Mucosa of rectum (tissue), 2 donors: Measurements from ENCODE around the gene SPDYE17.
"Not testable (repeated sequence)": the region's sequence is repeated elsewhere in the genome, so short reads cannot be mapped to it uniquely, and the experiment has no call there.

Experiments
- H3K27ac ChIP-seq, 2 donors: one replicate each; pipeline ENCODE4 v1.7.0; 2013; ENCODE audit warnings: inconsistent platforms in 2 of 2, low read depth in 2 of 2, low read length in 2 of 2
- H3K27me3 ChIP-seq, 2 donors: one replicate each; pipeline ENCODE4 v1.7.0; 2013; ENCODE audit warnings: low read length in 2 of 2; ENCODE audit not compliant: control insufficient read depth in 2 of 2, insufficient read depth in 2 of 2
- H3K36me3 ChIP-seq, 2 donors: one replicate each; pipeline ENCODE4 v1.7.0; 2013; ENCODE audit warnings: low read length in 2 of 2; ENCODE audit not compliant: control insufficient read depth in 2 of 2, insufficient read depth in 2 of 2
- H3K4me1 ChIP-seq, 2 donors: one replicate each; pipeline ENCODE4 v1.7.0; 2013; ENCODE audit warnings: low read length in 2 of 2, mild to moderate bottlenecking in 1 of 2; ENCODE audit not compliant: control insufficient read depth in 2 of 2, insufficient read depth in 2 of 2
- H3K4me3 ChIP-seq, 2 donors: one replicate each; pipeline ENCODE4 v1.7.0; 2013; ENCODE audit warnings: low read length in 2 of 2
- H3K9ac ChIP-seq, 2 donors: one replicate each; pipeline ENCODE4 v1.7.0; 2013; ENCODE audit warnings: low read length in 2 of 2, low read depth in 1 of 2, mild to moderate bottlenecking in 1 of 2
- H3K9me3 ChIP-seq, 2 donors: one replicate each; pipeline ENCODE4 v1.7.0; 2013; ENCODE audit warnings: low read length in 2 of 2; ENCODE audit not compliant: control insufficient read depth in 2 of 2
- donor health status: healthy.
- donor health status: Normal muscosa, but diverticular disease.

SPDYE17 gene

GRCh38 chr7:77032261-77032660 lies at the start of gene SPDYE17:
Gene SPDYE17, minus strand, starts transcription at chr7:77032361. Its CDS starts 1,791 bp downstream, at chr7:77030570.
- not testable (repeated sequence) for H3K27ac ChIP-seq, H3K4me1 ChIP-seq, H3K36me3 ChIP-seq, H3K27me3 ChIP-seq, H3K4me3 ChIP-seq, H3K9ac ChIP-seq, H3K9me3 ChIP-seq

- not testable (repeated sequence) for H3K9me3 ChIP-seq, H3K4me3 ChIP-seq, H3K9ac ChIP-seq, H3K4me1 ChIP-seq, H3K27ac ChIP-seq, H3K27me3 ChIP-seq, H3K36me3 ChIP-seq
These were observed 48.1 kb upstream of the SPDYE17 start for GRCh38 chr7:77080236-77080635.

- H3K9ac ChIP-seq, H3K9me3 ChIP-seq, H3K4me1 ChIP-seq, H3K27ac ChIP-seq, H3K27me3 ChIP-seq, H3K4me3 ChIP-seq, H3K36me3 ChIP-seq: not testable (repeated sequence)
These were observed 47.5 kb upstream of the SPDYE17 start for GRCh38 chr7:77079624-77080023.

GRCh38 chr7:77079112-77079511 lies 47.0 kb upstream of the SPDYE17 start:
- not testable (repeated sequence) for H3K9me3 ChIP-seq, H3K4me1 ChIP-seq, H3K36me3 ChIP-seq, H3K4me3 ChIP-seq, H3K27me3 ChIP-seq, H3K27ac ChIP-seq, H3K9ac ChIP-seq

DNA sequence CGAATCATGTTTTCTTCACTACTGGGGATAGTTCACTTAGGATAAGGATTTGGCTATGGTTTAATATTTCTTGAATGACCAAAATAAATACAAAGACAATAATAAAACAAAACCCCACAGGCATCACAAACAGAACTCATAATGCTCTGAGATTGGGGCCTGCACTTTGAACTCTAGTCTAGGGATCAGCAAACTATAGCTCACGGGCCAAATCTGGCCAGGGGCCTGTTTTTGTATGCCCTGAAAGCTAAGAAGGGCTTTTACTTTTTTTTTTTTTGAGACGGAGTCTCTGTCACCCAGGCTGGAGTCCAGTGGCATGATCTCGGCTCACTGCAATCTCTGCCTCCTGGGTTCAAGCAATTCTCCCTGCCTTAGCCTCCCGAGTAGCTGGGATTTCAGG lies 44.9 kb upstream of the SPDYE17 start:
- H3K4me3 ChIP-seq, H3K9me3 ChIP-seq, H3K4me1 ChIP-seq, H3K9ac ChIP-seq, H3K27me3 ChIP-seq, H3K27ac ChIP-seq, H3K36me3 ChIP-seq: not testable (repeated sequence)

DNA sequence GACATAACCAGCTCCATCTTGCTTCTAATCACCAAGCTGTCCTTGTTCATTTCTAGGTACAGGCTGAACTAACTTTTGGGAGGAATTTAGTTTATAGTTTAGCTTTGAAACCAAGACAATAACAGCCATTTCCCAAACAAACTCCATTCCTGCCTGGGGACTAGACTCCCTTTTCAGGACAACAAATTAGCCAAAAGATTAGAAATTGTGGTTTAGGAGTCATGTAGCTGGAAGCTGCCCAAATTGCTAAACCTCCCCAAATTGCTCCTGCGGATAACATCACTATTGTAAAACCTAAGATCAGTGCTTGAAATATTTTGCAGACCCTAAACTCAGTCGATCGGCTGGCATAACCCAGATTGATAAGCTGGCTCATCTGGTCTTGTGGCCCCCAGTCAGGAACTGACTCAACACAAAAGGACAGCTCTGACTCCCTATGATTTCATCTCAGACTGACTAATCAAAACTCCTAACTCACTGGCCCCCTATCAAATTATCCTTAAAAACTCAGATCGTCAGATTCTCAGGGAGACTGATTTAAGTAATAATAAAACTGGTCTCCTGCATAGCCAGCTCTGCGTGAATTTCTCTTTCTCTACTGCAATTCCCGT lies 42.7 kb upstream of the SPDYE17 start:
- not testable (repeated sequence) for H3K36me3 ChIP-seq, H3K27me3 ChIP-seq, H3K4me1 ChIP-seq, H3K27ac ChIP-seq, H3K4me3 ChIP-seq, H3K9me3 ChIP-seq, H3K9ac ChIP-seq

GRCh38 chr7:77071108-77071507 lies 38.9 kb upstream of the SPDYE17 start:
- H3K36me3 ChIP-seq, H3K9me3 ChIP-seq, H3K9ac ChIP-seq, H3K4me3 ChIP-seq, H3K27me3 ChIP-seq, H3K27ac ChIP-seq, H3K4me1 ChIP-seq: not testable (repeated sequence)

DNA sequence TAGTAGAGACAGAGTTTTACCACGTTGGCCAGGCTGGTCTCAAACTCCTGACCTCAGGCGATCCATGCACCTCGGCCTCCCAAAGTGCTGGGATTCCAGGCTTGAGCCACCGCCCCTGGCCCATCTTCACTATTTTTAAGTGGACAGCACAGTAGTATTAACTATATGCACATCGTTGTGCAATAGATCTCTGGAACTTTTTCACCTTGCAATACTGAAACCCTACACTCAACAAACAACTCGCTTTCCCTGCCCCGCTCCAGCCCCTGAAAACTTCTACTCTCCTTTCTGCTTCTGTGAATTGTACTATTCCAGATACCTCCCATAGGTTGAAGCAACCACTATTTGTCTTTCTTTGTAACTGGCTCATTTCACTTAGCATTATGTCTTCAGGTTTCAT lies 33.7 kb upstream of the SPDYE17 start:
- H3K9me3 ChIP-seq, H3K9ac ChIP-seq, H3K4me3 ChIP-seq, H3K36me3 ChIP-seq, H3K4me1 ChIP-seq, H3K27ac ChIP-seq, H3K27me3 ChIP-seq: not testable (repeated sequence)

DNA sequence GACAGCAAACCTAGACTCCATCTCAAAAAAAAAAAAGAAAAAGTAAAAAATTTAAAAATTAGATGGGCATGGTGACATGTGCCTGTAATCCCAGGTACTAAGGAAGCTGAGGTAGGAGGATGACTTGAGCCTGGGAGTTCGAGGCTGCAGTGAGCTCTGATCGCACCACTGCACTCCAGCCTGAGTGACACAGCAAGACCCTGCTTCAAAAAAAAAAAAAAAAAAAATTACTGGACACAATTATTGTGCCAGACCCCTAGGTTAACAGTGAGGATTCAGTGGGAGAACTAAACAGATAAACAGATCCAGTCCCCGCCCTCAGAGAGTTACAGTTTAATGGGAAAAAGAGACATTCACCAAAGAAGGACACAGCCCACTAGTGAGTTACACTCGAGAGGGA lies 31.6 kb upstream of the SPDYE17 start:
- H3K27ac ChIP-seq, H3K9ac ChIP-seq, H3K4me1 ChIP-seq, H3K27me3 ChIP-seq, H3K4me3 ChIP-seq, H3K36me3 ChIP-seq, H3K9me3 ChIP-seq: not testable (repeated sequence)

- H3K4me3 ChIP-seq, H3K36me3 ChIP-seq, H3K27me3 ChIP-seq, H3K9me3 ChIP-seq, H3K4me1 ChIP-seq, H3K27ac ChIP-seq, H3K9ac ChIP-seq: not testable (repeated sequence)
These were observed 30.4 kb upstream of the SPDYE17 start, which contains the start of gene SPDYE18 for GRCh38 chr7:77062557-77062956. Gene SPDYE18, minus strand, starts transcription at chr7:77062558. Its CDS starts 2,046 bp downstream, at chr7:77060512.

- not testable (repeated sequence) for H3K9me3 ChIP-seq, H3K27me3 ChIP-seq, H3K27ac ChIP-seq
These were observed 5.8 kb downstream of the SPDYE17 start for GRCh38 chr7:77026349-77026748.

More at GRCh38 chr7:77026349-77026748, 5.8 kb downstream of the SPDYE17 start:
- H3K4me3 ChIP-seq, H3K36me3 ChIP-seq, H3K4me1 ChIP-seq, H3K9ac ChIP-seq: not testable (repeated sequence)
